ENCODE data around the gene TMEM184C.

The TMEM184C gene

DNA sequence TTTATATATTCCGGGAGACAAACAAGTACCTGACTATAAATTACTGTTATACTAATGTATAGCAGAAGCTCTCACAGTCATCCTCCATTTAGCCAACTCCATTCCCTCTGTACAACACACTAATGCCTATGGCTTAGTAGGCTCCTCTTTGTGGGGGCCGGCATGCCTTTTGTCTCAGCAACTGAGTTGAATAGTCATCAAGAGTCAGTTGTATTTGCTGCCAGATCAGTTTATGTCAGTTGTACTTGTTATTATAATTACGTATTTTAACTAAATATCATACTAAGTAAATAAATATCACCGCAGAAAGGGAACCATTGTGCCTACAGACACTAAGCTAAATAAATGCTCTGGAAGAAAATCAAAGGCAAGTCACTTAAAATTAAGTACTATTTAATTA lies 56.9 kb downstream of the TMEM184C start:
- DNase-seq, result no peak

- DNase-seq, result no peak
Measured at GRCh38 chr4:147674496-147674895, 57.3 kb downstream of the TMEM184C start.

- no peak for DNase-seq
Measured at GRCh38 chr4:147678106-147678505, 60.9 kb downstream of the TMEM184C start.

DNA sequence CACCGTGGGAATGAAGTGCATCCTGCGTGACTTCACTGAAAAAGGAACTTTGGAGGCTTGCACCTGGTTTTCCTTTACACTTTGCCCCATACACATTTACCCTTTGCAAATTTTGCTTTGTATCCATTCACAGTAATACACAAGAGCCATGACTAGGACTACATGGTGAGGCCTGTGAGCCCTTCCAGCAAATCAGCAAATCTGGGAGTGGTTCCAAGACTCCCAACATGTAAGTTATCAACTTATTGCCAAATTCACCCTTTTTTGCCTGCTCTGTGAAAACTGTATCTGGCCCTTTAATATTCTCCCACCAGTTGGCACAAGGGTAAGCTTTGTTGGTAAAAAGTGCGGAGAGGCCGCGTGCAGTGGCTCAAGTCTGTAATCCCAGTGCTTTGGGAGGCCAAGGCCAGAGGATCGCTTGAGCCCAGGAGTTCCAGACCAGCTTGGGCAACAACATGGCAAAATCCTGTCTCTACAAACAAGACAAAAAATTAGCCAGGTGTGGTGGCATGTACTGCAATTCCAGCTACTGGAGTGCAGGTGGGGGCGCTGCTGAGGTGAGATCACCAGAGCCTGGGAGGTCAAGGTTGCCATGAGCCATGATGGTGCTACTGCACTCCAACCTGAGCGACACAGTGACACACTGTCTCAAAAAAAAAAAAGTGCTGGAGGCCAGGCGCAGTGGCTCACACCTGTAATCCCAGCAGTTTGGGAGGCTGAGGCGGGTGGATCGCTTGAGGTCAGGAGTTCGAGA lies 61.8 kb downstream of the TMEM184C start:
- DNase-seq, result no peak

- DNase-seq, result no peak
Measured at GRCh38 chr4:147682755-147683154, 65.6 kb downstream of the TMEM184C start.

DNA sequence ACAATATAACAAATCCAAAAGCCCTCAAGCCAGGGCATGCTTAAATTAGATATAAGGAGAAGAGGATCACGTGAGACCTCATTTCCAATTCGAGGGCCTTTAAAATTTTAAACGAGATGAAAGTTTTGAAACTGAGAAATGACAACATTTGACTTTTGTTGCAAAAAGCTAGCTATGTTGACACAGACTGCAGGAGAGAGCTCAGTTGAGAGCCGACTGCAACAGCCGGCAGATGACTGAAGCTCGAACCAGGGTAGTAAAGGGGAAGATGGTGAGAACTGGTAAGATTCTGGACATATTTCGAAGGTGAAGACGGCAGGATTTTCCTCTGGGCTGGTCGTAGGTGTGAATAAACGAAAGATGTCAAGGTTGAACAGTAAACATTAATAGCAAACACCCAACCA lies 66.0 kb downstream of the TMEM184C start:
- DNase-seq, result peak; percentile 2

DNA sequence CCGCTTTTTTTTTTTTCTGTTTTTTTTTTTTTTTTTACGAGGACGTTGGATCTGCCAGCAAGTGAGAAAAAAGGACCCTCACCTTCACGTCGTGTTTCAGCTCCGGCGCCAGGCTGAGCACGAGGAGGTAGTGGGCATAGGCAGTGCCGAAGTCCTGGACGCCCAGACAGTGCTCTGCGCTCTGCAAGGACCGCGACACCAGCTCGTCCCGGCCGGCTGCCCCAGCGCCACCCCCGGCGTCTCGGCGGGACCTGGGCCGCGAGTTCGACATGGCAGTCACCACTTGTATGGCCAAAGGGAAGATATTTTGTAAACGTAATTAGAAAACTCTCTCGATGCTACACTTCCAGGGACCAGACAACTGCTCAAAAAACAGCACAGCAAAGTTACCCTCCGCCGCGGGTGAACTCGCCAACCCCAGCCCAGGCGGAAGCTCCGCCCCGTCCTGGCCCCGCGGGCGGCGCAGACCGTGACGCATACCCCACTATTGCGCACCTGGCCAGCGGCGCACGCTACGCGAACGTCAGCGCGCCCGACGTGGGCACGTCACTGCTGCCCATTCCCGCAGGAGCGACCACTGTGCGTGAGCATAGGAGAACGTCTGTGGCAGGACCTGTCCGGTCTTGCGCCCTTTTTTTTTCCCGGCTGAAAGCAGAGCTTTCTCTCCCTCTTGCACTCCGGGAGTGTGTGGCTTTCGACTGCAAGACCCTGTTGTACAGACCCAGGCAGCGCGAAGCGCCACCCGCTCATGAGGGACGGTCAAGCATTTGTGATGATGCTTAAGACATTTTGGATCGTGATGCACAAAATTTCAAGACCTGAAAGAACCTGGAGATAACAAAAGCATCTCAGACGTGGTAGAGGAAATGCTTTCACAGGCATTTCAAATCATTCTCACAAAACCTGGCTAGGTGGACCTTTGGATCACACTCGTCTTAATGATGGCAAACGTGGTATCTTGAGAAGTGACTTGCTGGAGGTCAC lies 66.8 kb downstream of the TMEM184C start, which contains the start of gene PRMT9:
TSS of gene PRMT9 (minus strand) at position 447 of the 984 bp plus-strand sequence. CDS start at position 271, 176 bp downstream.
- DNase-seq, result peak; percentile 87

GRCh38 chr4:147689067-147689466 lies 71.9 kb downstream of the TMEM184C start:
- DNase-seq, result no peak

DNA sequence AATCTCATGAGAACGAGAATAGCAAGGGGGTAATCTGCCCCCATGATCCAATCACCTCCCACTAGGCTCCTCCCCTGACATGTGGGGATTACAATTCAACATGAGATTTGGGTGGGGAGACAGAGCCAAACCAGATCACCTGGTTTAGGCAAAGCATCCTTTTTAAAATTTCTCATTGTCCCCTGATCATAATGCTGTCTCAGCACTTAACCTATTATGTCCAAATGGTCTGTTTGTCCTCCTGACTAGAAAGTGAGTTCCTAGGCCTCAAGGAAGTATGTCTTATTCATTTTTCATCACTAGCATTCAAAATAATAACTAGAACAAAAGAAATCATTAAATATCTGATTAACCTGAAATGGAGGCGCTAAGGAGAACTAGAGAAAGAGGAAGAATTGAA lies 74.6 kb downstream of the TMEM184C start:
- DNase-seq, result no peak

GRCh38 chr4:147693218-147693617 lies 76.0 kb downstream of the TMEM184C start:
- no peak for DNase-seq

DNA sequence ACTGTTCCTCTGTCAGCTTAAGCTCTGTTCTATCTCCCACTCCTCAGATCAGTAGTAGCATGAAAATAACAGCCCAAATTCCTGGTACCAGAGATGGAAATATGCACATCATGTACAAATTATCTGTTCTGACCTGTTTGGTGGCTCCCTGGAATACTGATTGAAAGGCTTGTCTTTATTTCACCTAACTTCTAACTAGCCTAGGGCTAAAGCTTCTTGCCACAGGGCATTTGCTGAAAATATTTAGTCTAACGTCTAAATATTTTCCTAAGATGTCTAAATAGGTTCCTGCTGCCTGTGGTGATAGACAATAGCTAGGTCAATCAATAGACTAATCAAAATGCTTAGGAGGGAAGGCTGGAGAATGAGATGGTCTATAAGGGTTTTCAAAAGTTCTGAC lies 79.7 kb downstream of the TMEM184C start:
- DNase-seq, result no peak

DNA sequence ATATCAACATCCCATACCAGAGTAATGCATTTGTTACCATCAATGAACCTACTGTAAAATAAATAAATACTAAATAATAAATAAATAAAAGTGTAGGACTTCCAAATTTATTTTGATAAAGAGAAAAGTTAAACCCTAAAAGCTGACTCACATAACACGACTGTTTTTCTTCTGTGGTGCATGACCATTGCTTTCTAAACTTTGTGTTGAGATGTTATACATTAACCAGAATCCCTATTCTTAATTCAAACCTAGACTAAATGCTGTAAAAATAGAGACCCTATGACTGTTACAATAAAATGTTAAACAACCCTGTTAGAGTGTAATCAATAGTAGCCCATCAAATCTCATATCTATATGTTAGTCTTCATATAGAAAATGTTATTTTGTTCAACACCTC lies 87.6 kb downstream of the TMEM184C start:
- no peak for DNase-seq

DNA sequence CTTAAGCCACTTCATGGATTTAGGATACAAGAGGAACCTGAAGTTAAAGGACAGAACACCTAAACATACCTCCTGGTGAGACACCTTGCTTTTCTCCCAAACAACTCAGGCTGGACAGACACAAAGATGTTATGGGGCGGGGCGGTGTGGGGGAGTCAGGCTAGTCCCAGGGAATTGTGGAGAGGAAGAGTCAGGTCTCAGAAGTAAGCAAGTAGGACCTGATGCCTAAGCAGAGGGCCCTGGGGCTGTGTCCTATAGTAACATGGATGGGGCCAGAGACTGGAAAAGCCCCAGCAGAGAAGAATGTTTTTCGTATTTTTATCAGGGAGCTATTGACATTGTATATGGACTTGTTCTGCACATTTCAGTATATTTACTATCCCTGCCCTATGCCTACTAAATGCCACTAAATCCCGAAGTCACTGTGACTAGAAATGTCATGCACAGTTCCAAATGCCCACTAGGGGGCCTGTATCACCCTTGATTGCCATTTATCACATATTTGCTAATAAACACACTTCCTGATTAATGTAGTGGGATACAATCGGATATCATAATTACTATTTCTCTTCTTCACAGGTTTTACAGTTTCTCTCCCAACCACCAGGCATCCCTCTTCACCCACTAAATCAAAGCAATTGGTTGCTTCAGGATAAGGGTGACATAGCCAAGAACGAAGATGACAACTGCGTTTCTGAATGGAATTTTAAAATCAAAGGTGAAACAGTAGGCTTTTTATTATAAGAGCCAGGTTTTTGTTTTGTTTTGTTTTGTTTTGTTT lies 90.9 kb downstream of the TMEM184C start:
- DNase-seq, result peak; percentile 12

- DNase-seq, result no peak
Measured at GRCh38 chr4:147709999-147710398, 92.8 kb downstream of the TMEM184C start.

DNA sequence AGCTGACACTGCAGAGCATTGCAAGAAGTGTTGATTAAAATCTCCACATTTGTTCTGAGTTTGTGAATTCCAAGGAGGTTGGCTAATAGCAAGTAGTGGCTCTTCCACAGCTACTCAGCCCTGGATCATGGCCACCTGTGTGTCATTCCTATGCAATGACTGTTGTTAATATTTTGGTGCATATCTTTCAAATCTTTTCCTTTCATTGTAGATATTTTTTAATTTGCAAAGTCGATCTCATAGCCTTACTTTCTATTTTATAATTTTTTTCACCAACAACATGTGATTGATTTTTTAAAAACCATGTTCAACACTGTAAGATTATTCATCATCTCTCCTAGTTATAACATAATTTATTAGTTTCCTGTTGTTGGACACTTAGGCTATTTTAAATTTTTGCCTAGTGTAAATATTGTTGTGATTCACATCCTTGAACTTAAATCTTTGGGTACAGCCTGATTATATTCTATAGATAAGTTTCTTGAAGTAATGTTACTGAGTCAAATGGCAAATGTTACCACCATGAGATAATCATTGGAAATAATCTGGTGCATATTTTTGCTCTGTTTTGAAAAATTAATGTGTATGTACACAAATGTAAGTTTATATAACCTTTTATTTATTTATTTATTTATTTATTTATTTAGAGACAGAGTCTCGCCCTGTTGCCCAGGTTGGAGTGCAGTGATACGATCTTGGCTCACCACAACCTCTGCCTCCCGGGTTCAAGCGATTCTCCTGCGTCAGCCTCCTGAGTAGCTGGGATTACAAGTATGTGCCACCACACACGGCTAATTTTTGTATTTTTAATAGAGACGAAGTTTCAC lies 97.6 kb downstream of the TMEM184C start:
- no peak for DNase-seq

GRCh38 chr4:147717878-147718277 lies 100.7 kb downstream of the TMEM184C start:
- DNase-seq, result no peak

Data from NCI-H345 (cell line).